OCI-LY1 (cell line): Measurements from ENCODE around the gene LGSN.
"Not testable (repeated sequence)": the region's sequence is repeated elsewhere in the genome, so short reads cannot be mapped to it uniquely, and the experiment has no call there.

Source experiments
- CTCF ChIP-seq: fragments of 200-600 bp; sonication (generic), shearing (Covaris generic); IDR thresholded peaks from 2 replicates; pipeline ENCODE4 v1.5.1; 2017; ENCODE audit warnings: mild to moderate bottlenecking, antibody characterized with exemption, low read length, moderate library complexity, mixed read lengths
- EZH2 ChIP-seq: fragments of 200-600 bp; sonication (generic), shearing (Covaris generic); IDR thresholded peaks from 2 replicates; pipeline ENCODE4 v1.8.0; 2017; ENCODE audit warnings: borderline replicate concordance, mixed run types, mild to moderate bottlenecking, antibody characterized with exemption, low read length, moderate library complexity, mixed read lengths

DNA sequence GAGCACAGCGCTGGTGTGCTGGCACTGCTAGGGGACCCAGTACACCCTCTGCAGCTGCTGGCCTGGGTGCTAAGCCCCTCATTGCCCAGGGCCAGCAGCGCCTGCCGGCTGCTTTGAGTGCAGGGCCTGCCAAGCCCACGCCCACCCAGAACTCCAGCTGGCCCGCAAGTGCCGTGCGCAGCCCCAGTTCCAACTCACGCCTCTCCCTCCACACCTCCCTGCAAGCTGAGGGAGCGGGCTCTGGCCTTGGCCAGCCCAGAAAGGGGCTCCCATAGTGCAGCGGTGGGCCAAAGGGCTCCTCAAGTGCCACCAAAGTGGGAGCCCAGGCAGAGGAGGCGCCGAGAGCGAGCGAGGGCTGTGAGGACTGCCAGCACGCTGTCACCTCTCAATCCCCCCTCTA, 6.8 kb upstream of the LGSN start:
- TF ChIP-seq CTCF, EZH2: not testable (repeated sequence)
